Tibial nerve (tissue), 3 donors: ENCODE data around the gene TBCD.

Experiments used
- CTCF ChIP-seq, 5 experiments: fragments of 200-600 bp in 3 of 5; fragments of 450-650 bp in 2 of 5; sonication (generic) in 3 of 5; IDR thresholded peaks; one replicate each; pipeline ENCODE4 v1.5.1; 2016 to 2019; ENCODE audit warnings: antibody characterized with exemption in 5 of 5, mild to moderate bottlenecking in 3 of 5, moderate library complexity in 2 of 5
- POLR2A ChIP-seq, 2 donors: fragments of 450-650 bp; IDR thresholded peaks; one replicate each; pipeline ENCODE4 v1.6.1; 2017; ENCODE audit warnings: antibody characterized with exemption in 2 of 2, mild to moderate bottlenecking in 2 of 2, moderate library complexity in 2 of 2

- TF ChIP-seq CTCF (IDR thresholded peaks at IDR 0.05) (no peak), POLR2A (IDR thresholded peaks at IDR 0.05) (no peak)
Observed at GRCh38 chr17:82948957-82949356, 197.1 kb downstream of the TBCD start.
